ENCODE results near the gene HLA-DMA. TPM values are rescaled to one million over a fixed set of nuclear protein-coding genes. Genes with fewer than 3 reads are reported as not detected.

Gene HLA-DMA
- polyA plus RNA-seq, 3 donors: 434 to 526 (median 515) TPM

GRCh38 chr6:32954986-32955802 lies 2.3 kb upstream of the HLA-DMA start:
- Histone ChIP-seq H3K79me2 (ENCODE audit: insufficient read depth, low read length) (peaks cover 73% of the 10 kb centered on the region), H3K9ac (ENCODE audit: insufficient read depth, low read length, poor library complexity, severe bottlenecking) (no peak overlapping the region), H3K4me2 (replicated peaks; ENCODE audit: extremely low read depth, low read length, poor library complexity, severe bottlenecking) (no peak overlapping the region), H3K9me3 (replicated peaks in 1 of 2; ENCODE audit: control insufficient read depth in 1 of 2, insufficient read depth in 1 of 2, low read length in 2 of 2) (no peaks in the 10 kb centered on the region), H2AFZ (ENCODE audit: insufficient read depth, low read depth, low read length, poor library complexity, severe bottlenecking) (no peak overlapping the region), H4K20me1 (ENCODE audit: insufficient read depth, low read length) (no peaks in the 10 kb centered on the region), H3K4me3 (replicated peaks in 1 of 3; ENCODE audit: low read depth in 2 of 3, low read length in 3 of 3) (no peak overlapping the region), H3K4me1 (ENCODE audit: control insufficient read depth in 1 of 2, insufficient read depth in 2 of 2, low read length in 2 of 2) (peaks cover 41 to 43% of the 10 kb centered on the region in 2 donors), H3K36me3 (replicated peaks in 1 of 2; ENCODE audit: control insufficient read depth in 1 of 2, insufficient read depth in 2 of 2, low read length in 2 of 2) (peaks cover 2 to 5% of the 10 kb centered on the region in 2 donors), H3K27me3 (ENCODE audit: control insufficient read depth in 2 of 2, insufficient read depth in 2 of 2, low read length in 2 of 2) (no peaks in the 10 kb centered on the region), H3K27ac (ENCODE audit: low read depth in 1 of 2, low read length in 2 of 2) (no peak overlapping the region)
- peak in 1 of 3 donors; percentile 31 for DNase-seq
- no peaks in the 10 kb centered on the region for H3K9me3 Mint-ChIP-seq
- no peak overlapping the region for H3K4me3 Mint-ChIP-seq
- no peaks in the 10 kb centered on the region for H3K27me3 Mint-ChIP-seq (ENCODE audit: low read depth in 3 of 3)
- H3K36me3 Mint-ChIP-seq: peaks cover 12 to 16% of the 10 kb centered on the region in 2 donors
- 86% methylated on average over 3 of the region's 3 CpGs for WGBS (ENCODE audit: insufficient coverage)
- no peak overlapping the region for H3K27ac Mint-ChIP-seq
- TF ChIP-seq CTCF (IDR thresholded peaks at IDR 0.05): peak; percentile 40
- H3K4me1 Mint-ChIP-seq: peaks cover 49% of the 10 kb centered on the region
- intact Hi-C loops (cut with micrococcal nuclease): no loop called here

GRCh38 chr6:32954267-32954666 lies 1.4 kb upstream of the HLA-DMA start:
- Histone ChIP-seq H3K9ac (ENCODE audit: insufficient read depth, low read length, poor library complexity, severe bottlenecking) (no peak overlapping the region), H3K79me2 (ENCODE audit: insufficient read depth, low read length) (peaks cover 73% of the 10 kb centered on the region), H3K4me2 (replicated peaks; ENCODE audit: extremely low read depth, low read length, poor library complexity, severe bottlenecking) (no peak overlapping the region), H3K9me3 (replicated peaks in 1 of 2; ENCODE audit: control insufficient read depth in 1 of 2, insufficient read depth in 1 of 2, low read length in 2 of 2) (no peaks in the 10 kb centered on the region), H3K4me1 (ENCODE audit: control insufficient read depth in 1 of 2, insufficient read depth in 2 of 2, low read length in 2 of 2) (peaks cover 51 to 52% of the 10 kb centered on the region in 2 donors), H2AFZ (ENCODE audit: insufficient read depth, low read depth, low read length, poor library complexity, severe bottlenecking) (no peak overlapping the region), H3K36me3 (replicated peaks in 1 of 2; ENCODE audit: control insufficient read depth in 1 of 2, insufficient read depth in 2 of 2, low read length in 2 of 2) (peaks cover 10 to 14% of the 10 kb centered on the region in 2 donors), H3K4me3 (replicated peaks in 1 of 3; ENCODE audit: low read depth in 2 of 3, low read length in 3 of 3) (no peak overlapping the region), H4K20me1 (ENCODE audit: insufficient read depth, low read length) (no peaks in the 10 kb centered on the region), H3K27me3 (ENCODE audit: control insufficient read depth in 2 of 2, insufficient read depth in 2 of 2, low read length in 2 of 2) (no peaks in the 10 kb centered on the region), H3K27ac (ENCODE audit: low read depth in 1 of 2, low read length in 2 of 2) (no peak overlapping the region)
- WGBS (ENCODE audit: insufficient coverage): 63% methylated on average over 3 of the region's 4 CpGs
- no peak for DNase-seq
- Mint-ChIP-seq H3K4me3 (no peak overlapping the region), H3K36me3 (peaks cover 21 to 22% of the 10 kb centered on the region in 2 donors), H3K27ac (peak overlapping the region in 4 of 7 donors; percentile 21 to 97 (median 96)), H3K4me1 (peaks cover 58% of the 10 kb centered on the region), H3K9me3 (no peaks in the 10 kb centered on the region), H3K27me3 (ENCODE audit: low read depth in 3 of 3) (peaks cover 0 to 1% (median 0%) of the 10 kb centered on the region in 3 donors)
- intact Hi-C loops (cut with micrococcal nuclease): no loop called here
- no peak for TF ChIP-seq CTCF (IDR thresholded peaks at IDR 0.05)

Measured in CD14-positive monocyte (primary cell).